NCI-H748 (cell line): ENCODE measurements around the gene MST1R.
A peak's percentile ranks its signal among the peaks of the same experiment; 100 is the strongest.

Experiments
- DNase-seq: peaks from one replicate; lab custom pipeline; 2025; ENCODE audit not compliant: unreplicated experiment; lab: John Stamatoyannopoulos, UW

Gene MST1R

GRCh38 chr3:49841126-49841696 is 62.5 kb downstream of the MST1R start:
- DNase-seq = no peak

- DNase-seq = no peak
Observed at GRCh38 chr3:49840388-49840787, 63.3 kb downstream of the MST1R start.

- DNase-seq = peak; percentile 55
Observed at GRCh38 chr3:49839193-49839809, 64.4 kb downstream of the MST1R start.
